Measurements from ENCODE around the gene RIT2.

The RIT2 gene

GRCh38 chr18:42778445-42779042 is 336.9 kb downstream of the RIT2 start:
- CTCF ChIA-PET = no interaction called here
- DNase-seq (ENCODE audit: extremely low spot score) = no peak
- POLR2A ChIA-PET = no interaction called here
- TF ChIP-seq CTCF (IDR thresholded peaks at IDR 0.05; ENCODE audit: control extremely low read depth, extremely low read depth, low read depth, missing control alignments) = no peak

DNA sequence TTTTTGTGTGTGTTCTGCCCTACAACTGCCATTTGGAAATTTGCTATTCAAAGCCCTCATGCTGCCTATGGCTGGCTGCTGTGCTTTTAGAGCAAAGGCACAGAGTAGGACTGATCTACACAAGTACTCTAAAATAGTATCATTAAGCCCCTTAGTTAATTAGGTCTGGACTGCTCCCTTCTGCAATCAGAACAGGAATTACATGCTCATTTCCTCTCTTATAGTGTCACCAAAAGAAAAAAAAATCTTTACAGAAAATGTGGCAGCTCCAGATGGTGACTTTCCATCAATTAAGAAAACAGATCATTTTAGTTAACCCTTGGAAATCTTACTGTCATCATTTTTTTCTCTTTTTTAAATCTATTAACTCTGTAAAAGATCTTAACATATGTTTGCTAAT is 337.5 kb downstream of the RIT2 start:
- no peak for DNase-seq (ENCODE audit: extremely low spot score)
- TF ChIP-seq CTCF (IDR thresholded peaks at IDR 0.05; ENCODE audit: control extremely low read depth, extremely low read depth, low read depth, missing control alignments) = no peak
- POLR2A ChIA-PET = no interaction called here
- CTCF ChIA-PET = no interaction called here

DNA sequence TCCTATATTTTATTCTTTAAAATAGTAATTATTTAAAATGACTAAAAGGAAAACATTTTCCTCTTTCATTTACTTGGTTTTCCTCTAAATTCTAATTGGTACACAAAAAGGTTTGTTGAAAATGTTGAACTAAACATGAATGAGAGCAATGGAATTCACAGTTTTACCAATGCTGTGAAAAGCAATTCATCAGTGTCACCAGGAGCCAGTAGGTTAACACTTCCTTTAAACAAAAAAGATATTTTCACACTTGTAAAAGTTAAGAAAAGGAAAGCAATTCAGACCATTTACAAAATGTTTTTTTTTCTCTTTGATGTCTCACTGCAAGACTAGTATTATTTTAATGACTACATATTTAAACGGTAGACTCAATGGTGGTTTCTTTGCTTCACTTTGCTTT is 341.6 kb downstream of the RIT2 start:
- no peak for TF ChIP-seq CTCF (IDR thresholded peaks at IDR 0.05; ENCODE audit: control extremely low read depth, extremely low read depth, low read depth, missing control alignments)
- no peak for DNase-seq (ENCODE audit: extremely low spot score)
- ChIA-PET POLR2A (no interaction called here), CTCF (no interaction called here)

- ChIA-PET POLR2A (no interaction called here), CTCF (no interaction called here)
- no peak for TF ChIP-seq CTCF (IDR thresholded peaks at IDR 0.05; ENCODE audit: control extremely low read depth, extremely low read depth, low read depth, missing control alignments)
- no peak for DNase-seq (ENCODE audit: extremely low spot score)
These were observed 343.5 kb downstream of the RIT2 start for GRCh38 chr18:42771936-42772335.

- ChIA-PET CTCF (no interaction called here), POLR2A (no interaction called here)
- no peak for DNase-seq (ENCODE audit: extremely low spot score)
- TF ChIP-seq CTCF (IDR thresholded peaks at IDR 0.05; ENCODE audit: control extremely low read depth, extremely low read depth, low read depth, missing control alignments) = no peak
These were observed 350.2 kb downstream of the RIT2 start for GRCh38 chr18:42765302-42765701.

DNA sequence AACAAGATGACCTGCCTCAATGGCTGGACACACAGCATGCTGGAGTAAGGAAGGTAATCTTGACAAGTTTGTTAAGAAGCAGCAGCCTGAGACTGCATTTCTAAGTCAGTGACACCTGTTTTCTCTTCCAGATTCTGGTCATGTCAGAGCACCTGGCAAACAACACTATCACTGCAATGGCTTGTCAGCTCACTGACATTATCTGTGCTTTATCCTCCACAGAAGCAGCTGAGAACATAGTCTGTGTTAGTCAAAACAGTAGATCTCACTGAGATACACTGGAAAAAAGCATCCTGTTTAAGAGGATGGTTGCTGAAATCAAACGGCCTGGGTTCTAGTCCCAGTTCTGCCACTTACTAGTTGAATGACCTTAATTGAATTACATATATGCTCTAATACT is 355.2 kb downstream of the RIT2 start:
- no peak for DNase-seq (ENCODE audit: extremely low spot score)
- ChIA-PET CTCF (no interaction called here), POLR2A (no interaction called here)
- no peak for TF ChIP-seq CTCF (IDR thresholded peaks at IDR 0.05; ENCODE audit: control extremely low read depth, extremely low read depth, low read depth, missing control alignments)

GRCh38 chr18:42758852-42759251 is 356.6 kb downstream of the RIT2 start:
- ChIA-PET CTCF (no interaction called here), POLR2A (no interaction called here)
- TF ChIP-seq CTCF (IDR thresholded peaks at IDR 0.05; ENCODE audit: control extremely low read depth, extremely low read depth, low read depth, missing control alignments) = no peak
- DNase-seq (ENCODE audit: extremely low spot score) = no peak

Measured in GM10248 (cell line).